ENCODE measurements around the gene MICA.

Gene MICA

DNA sequence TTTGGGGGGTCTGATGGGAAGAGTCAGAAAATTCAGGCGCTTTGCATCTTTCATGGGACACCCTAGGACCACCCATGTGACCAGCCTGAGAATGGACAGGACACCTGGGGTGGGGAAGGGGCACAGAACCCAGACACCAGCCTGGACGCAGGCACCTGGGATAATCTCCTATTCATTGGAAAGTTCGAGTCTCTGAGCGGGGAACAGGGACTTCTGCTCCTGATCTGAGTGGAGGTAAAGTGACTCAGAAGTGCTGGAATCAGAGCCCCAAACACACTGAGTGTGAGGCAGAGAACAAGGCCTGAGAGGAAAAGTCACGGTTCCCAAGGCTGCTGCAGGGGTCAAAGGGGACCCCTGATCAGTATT is 47.8 kb upstream of the MICA start:
- Histone ChIP-seq H3K9me2 (ENCODE audit: low read depth, low read length) (no peaks in the 10 kb centered on the region), H3K9me3 (ENCODE audit: low read length) (no peaks in the 10 kb centered on the region), H2AFZ (ENCODE audit: low read length) (no peak overlapping the region), H3K4me3 (ENCODE audit: low read depth, low read length, poor library complexity, severe bottlenecking) (no peak overlapping the region), H3K79me2 (ENCODE audit: insufficient read depth, low read length) (no peaks in the 10 kb centered on the region), H3K27ac (ENCODE audit: low read depth, low read length, poor library complexity, severe bottlenecking) (no peak overlapping the region), H3K4me2 (ENCODE audit: low read length) (no peak overlapping the region), H3F3A (ENCODE audit: insufficient read depth, low read length) (no peaks in the 10 kb centered on the region), H3K36me3 (ENCODE audit: insufficient read depth, low read length) (no peaks in the 10 kb centered on the region), H3K9ac (ENCODE audit: low read length) (no peak overlapping the region), H4K20me1 (ENCODE audit: insufficient read depth, low read length) (no peaks in the 10 kb centered on the region), H3K27me3 (ENCODE audit: insufficient read depth, low read length) (no peaks in the 10 kb centered on the region; the same call in 1 of the 2 replicates), H3K4me1 (ENCODE audit: insufficient read depth, low read length, severe bottlenecking) (peaks cover 6% of the 10 kb centered on the region)
- TF ChIP-seq, protein P1, sequence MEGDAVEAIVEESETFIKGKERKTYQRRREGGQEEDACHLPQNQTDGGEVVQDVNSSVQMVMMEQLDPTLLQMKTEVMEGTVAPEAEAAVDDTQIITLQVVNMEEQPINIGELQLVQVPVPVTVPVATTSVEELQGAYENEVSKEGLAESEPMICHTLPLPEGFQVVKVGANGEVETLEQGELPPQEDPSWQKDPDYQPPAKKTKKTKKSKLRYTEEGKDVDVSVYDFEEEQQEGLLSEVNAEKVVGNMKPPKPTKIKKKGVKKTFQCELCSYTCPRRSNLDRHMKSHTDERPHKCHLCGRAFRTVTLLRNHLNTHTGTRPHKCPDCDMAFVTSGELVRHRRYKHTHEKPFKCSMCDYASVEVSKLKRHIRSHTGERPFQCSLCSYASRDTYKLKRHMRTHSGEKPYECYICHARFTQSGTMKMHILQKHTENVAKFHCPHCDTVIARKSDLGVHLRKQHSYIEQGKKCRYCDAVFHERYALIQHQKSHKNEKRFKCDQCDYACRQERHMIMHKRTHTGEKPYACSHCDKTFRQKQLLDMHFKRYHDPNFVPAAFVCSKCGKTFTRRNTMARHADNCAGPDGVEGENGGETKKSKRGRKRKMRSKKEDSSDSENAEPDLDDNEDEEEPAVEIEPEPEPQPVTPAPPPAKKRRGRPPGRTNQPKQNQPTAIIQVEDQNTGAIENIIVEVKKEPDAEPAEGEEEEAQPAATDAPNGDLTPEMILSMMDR (IDR thresholded peaks at IDR 0.05; ENCODE audit: low read length), result no peak
- no peak for TF ChIP-seq EZH2 (IDR thresholded peaks at IDR 0.05; ENCODE audit: borderline replicate concordance, low read length)

DNA sequence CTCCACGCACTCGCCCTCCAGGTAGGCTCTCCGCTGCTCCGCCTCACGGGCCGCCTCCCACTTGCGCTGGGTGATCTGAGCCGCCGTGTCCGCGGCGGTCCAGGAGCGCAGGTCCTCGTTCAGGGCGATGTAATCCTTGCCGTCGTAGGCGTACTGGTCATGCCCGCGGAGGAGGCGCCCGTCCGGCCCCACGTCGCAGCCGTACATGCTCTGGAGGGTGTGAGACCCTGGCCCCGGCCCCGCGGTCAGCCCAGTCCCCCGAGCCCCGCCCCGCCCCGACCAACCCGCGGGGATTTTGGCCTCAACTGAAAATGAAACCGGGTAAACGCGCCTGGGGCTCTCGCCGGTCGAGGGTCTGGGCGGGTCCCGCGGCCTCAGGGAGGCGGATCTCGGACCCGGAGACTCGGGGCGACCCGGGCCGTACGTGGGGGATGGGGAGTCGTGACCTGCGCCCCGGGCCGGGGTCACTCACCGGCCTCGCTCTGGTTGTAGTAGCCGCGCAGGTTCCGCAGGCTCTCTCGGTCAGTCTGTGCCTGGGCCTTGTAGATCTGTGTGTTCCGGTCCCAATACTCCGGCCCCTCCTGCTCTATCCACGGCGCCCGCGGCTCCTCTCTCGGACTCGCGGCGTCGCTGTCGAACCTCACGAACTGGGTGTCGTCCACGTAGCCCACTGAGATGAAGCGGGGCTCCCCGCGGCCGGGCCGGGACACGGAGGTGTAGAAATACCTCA is 47.0 kb upstream of the MICA start:
- H3K27me3 ChIP-seq (ENCODE audit: insufficient read depth, low read length), result no peaks in the 10 kb centered on the region; the same call in 1 of the 2 replicates
- H3K36me3 ChIP-seq (ENCODE audit: insufficient read depth, low read length), result no peaks in the 10 kb centered on the region
- H3K4me2 ChIP-seq (ENCODE audit: low read length), result peak overlapping the region; percentile 72
- H3F3A ChIP-seq (ENCODE audit: insufficient read depth, low read length), result no peaks in the 10 kb centered on the region
- H2AFZ ChIP-seq (ENCODE audit: low read length), result no peak overlapping the region
- no peaks in the 10 kb centered on the region for H3K9me2 ChIP-seq (ENCODE audit: low read depth, low read length)
- H3K9ac ChIP-seq (ENCODE audit: low read length), result no peak overlapping the region; the same call in 1 of the 2 replicates
- H4K20me1 ChIP-seq (ENCODE audit: insufficient read depth, low read length), result no peaks in the 10 kb centered on the region
- H3K27ac ChIP-seq (ENCODE audit: low read depth, low read length, poor library complexity, severe bottlenecking), result no peak overlapping the region
- TF ChIP-seq, protein P1 (IDR thresholded peaks at IDR 0.05; ENCODE audit: low read length), result no peak
- no peak for TF ChIP-seq EZH2 (IDR thresholded peaks at IDR 0.05; ENCODE audit: borderline replicate concordance, low read length)
- peak overlapping the region; percentile 60 for H3K4me3 ChIP-seq (ENCODE audit: low read depth, low read length, poor library complexity, severe bottlenecking)
- H3K9me3 ChIP-seq (ENCODE audit: low read length), result no peaks in the 10 kb centered on the region
- no peaks in the 10 kb centered on the region for H3K79me2 ChIP-seq (ENCODE audit: insufficient read depth, low read length)
- H3K4me1 ChIP-seq (ENCODE audit: insufficient read depth, low read length, severe bottlenecking), result peaks cover 3% of the 10 kb centered on the region

DNA sequence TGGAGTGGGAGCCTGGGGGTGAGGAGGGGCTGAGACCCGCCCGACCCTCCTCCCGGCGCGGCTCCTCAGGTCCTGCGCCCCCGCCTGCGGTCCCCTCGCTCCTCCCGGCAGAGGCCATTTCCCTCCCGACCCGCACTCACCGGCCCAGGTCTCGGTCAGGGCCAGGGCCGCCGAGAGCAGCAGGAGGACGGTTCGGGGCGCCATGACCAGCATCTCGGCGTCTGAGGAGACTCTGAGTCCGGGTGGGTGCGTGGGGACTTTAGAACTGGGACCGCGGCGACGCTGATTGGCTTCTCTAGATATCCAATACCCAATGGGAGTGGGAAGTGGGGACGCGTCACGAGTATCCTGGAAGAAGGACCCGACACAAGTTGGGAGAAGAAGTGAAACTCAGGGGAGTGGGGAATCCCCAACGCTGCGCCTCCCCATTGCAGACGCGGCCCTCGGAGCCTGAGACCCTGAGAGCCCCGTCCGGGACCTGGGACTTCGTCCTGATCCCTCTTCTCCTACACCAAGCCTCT is 46.4 kb upstream of the MICA start, which contains the start of gene HLA-B:
TSS of gene HLA-B (minus strand) at position 234 of the 521 bp plus-strand sequence. CDS start at position 213, 21 bp downstream.
- H3K4me3 ChIP-seq (ENCODE audit: low read depth, low read length, poor library complexity, severe bottlenecking), result peak within 1 kb of the TSS; percentile 60
- H3K4me2 ChIP-seq (ENCODE audit: low read length), result peak within 1 kb of the TSS; percentile 72
- no peak within 1 kb of the TSS for H3K27ac ChIP-seq (ENCODE audit: low read depth, low read length, poor library complexity, severe bottlenecking)
- H3K79me2 ChIP-seq (ENCODE audit: insufficient read depth, low read length), result no peaks in the 10 kb centered on the region
- no peak within 1 kb of the TSS for H2AFZ ChIP-seq (ENCODE audit: low read length)
- no peaks in the 10 kb centered on the region for H3K36me3 ChIP-seq (ENCODE audit: insufficient read depth, low read length)
- H3F3A ChIP-seq (ENCODE audit: insufficient read depth, low read length), result no peaks in the 10 kb centered on the region
- H3K4me1 ChIP-seq (ENCODE audit: insufficient read depth, low read length, severe bottlenecking), result peaks cover 3% of the 10 kb centered on the region
- no peaks in the 10 kb centered on the region for H3K9me2 ChIP-seq (ENCODE audit: low read depth, low read length)
- TF ChIP-seq, protein P1 (IDR thresholded peaks at IDR 0.05; ENCODE audit: low read length), result no peak
- no peak for TF ChIP-seq EZH2 (IDR thresholded peaks at IDR 0.05; ENCODE audit: borderline replicate concordance, low read length)
- H4K20me1 ChIP-seq (ENCODE audit: insufficient read depth, low read length), result no peaks in the 10 kb centered on the region
- H3K9ac ChIP-seq (ENCODE audit: low read length), result no peak within 1 kb of the TSS; the same call in 1 of the 2 replicates
- peaks cover 3% of the 10 kb centered on the region; the same call in 1 of the 2 replicates for H3K27me3 ChIP-seq (ENCODE audit: insufficient read depth, low read length)
- H3K9me3 ChIP-seq (ENCODE audit: low read length), result no peaks in the 10 kb centered on the region

All from OCI-LY1 (cell line).